PC-9 (cell line): Measurements from ENCODE around the gene SPHKAP. TPM values are rescaled to one million over a fixed set of nuclear protein-coding genes. Genes with fewer than 3 reads are reported as not detected.

ENCODE experiments used
- BruUV-seq: library from RNA; stranded (reverse); fragments of 400-500 nt; replicated peaks from 2 replicates; lab custom pipeline; 2021; lab: Mats Ljungman, UMichigan
- CTCF ChIA-PET: fragments of 300-600 bp; sonication (Branson Sonifier 250); formaldehyde crosslinking; loops from one replicate; lab custom pipeline; 2022; ENCODE audit warnings: antibody characterized with exemption; lab: Charles Lee
- POLR2A ChIA-PET: fragments of 300-600 bp; sonication (Branson Sonifier 250); formaldehyde crosslinking; loops from one replicate; lab custom pipeline; 2022; ENCODE audit warnings: antibody characterized with exemption; ENCODE audit not compliant: unreplicated experiment; lab: Charles Lee
- DNase-seq, 2 experiments: peaks; one replicate each; pipeline versions ENCODE4 v3.0.0 to v3.0.0-alpha.2; 2015 to 2022; ENCODE audit warnings: mixed read lengths in 1 of 2
- H2AFZ ChIP-seq: fragments of 200-600 bp; sonication (generic); 2 replicates; pipeline ENCODE4 v1.8.1; 2017; ENCODE audit warnings: antibody characterized with exemption
- H3F3A ChIP-seq: fragments of 200-600 bp; sonication (generic); 2 replicates; pipeline ENCODE4 v1.8.1; 2017; ENCODE audit warnings: antibody characterized with exemption, mild to moderate bottlenecking, low read depth; ENCODE audit not compliant: insufficient read depth
- H3K27ac ChIP-seq: fragments of 200-600 bp; sonication (generic); 2 replicates; pipeline ENCODE4 v1.6.1; 2016; ENCODE audit warnings: mixed run types
- H3K27me3 ChIP-seq: fragments of 200-600 bp; sonication (generic); 2 replicates; pipeline ENCODE4 v1.6.1; 2016; ENCODE audit warnings: low read depth, mixed run types; ENCODE audit not compliant: insufficient read depth
- H3K36me3 ChIP-seq: fragments of 200-600 bp; sonication (generic); 2 replicates; pipeline ENCODE4 v1.6.1; 2016; ENCODE audit warnings: low read depth, mixed run types
- H3K4me1 ChIP-seq: fragments of 200-600 bp; sonication (generic); replicated peaks from 2 replicates; pipeline ENCODE4 v1.6.1; 2016; ENCODE audit warnings: mixed run types; ENCODE audit not compliant: insufficient read depth
- H3K4me2 ChIP-seq: fragments of 200-600 bp; sonication (generic); 2 replicates; pipeline ENCODE4 v1.6.1; 2017; ENCODE audit warnings: mixed run types
- H3K4me3 ChIP-seq: fragments of 200-600 bp; sonication (generic); 2 replicates; pipeline ENCODE4 v1.6.1; 2016; ENCODE audit warnings: mixed run types
- H3K79me2 ChIP-seq: fragments of 200-600 bp; sonication (generic); 2 replicates; pipeline ENCODE4 v1.6.1; 2017; ENCODE audit warnings: low read depth, mixed run types
- H3K9me2 ChIP-seq: fragments of 200-600 bp; sonication (generic); 2 replicates; pipeline ENCODE4 v1.8.1; 2017; ENCODE audit warnings: mild to moderate bottlenecking; ENCODE audit not compliant: insufficient read depth
- H3K9me3 ChIP-seq: fragments of 200-600 bp; sonication (generic); 2 replicates; pipeline ENCODE4 v1.8.1; 2016; ENCODE audit warnings: low read depth; ENCODE audit not compliant: insufficient read depth
- H4K20me1 ChIP-seq: fragments of 200-600 bp; sonication (generic); 2 replicates; pipeline ENCODE4 v1.8.1; 2017; ENCODE audit not compliant: insufficient read depth
- EZH2 ChIP-seq: fragments of 200-600 bp; sonication (generic); IDR thresholded peaks from 2 replicates; pipeline ENCODE4 v1.8.0; 2017; ENCODE audit warnings: antibody characterized with exemption, low read depth
- intact Hi-C: fragments of 100-400 bp; cut with micrococcal nuclease; formaldehyde crosslinking; loops from one replicate; pipeline ENCODE4 v1.10.0; 2022; ENCODE audit not compliant: unreplicated experiment
- total RNA-seq: library from RNA; stranded (reverse); gene quantifications from 2 replicates; pipeline ENCODE4 v1.2.3, GENCODE V29; 2021
- TF ChIP-seq, protein P1 (sequence below): fragments of 200-600 bp; sonication (generic); conservative IDR thresholded peaks from 2 replicates; pipeline ENCODE4 v1.6.1; 2017; ENCODE audit warnings: mixed run types, antibody characterized with exemption, mild to moderate bottlenecking, moderate library complexity

The SPHKAP gene
- total RNA-seq, 1 experiment from 2014 or later: not detected

DNA sequence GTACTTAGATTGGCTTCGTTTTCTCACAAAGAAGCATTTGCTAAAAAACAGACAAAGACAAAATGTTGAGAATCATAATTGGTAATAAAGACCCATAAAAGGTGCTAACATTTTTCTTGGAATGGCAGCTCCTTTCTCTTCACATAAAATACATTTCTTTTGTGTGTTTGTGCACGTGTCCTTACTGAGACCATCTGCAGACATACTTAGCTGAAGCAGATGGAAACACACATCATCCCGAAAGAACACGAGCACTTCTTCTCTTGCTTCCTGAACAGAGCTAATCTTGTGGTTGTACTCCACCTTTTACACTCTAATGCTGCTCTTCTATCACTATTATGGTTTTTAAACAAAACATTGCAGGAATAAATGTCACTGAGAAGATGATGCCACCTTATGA is 142.5 kb downstream of the SPHKAP start:
- CTCF ChIA-PET: no interaction called here
- intact Hi-C loops: no loop called here
- DNase-seq: no peak

DNA sequence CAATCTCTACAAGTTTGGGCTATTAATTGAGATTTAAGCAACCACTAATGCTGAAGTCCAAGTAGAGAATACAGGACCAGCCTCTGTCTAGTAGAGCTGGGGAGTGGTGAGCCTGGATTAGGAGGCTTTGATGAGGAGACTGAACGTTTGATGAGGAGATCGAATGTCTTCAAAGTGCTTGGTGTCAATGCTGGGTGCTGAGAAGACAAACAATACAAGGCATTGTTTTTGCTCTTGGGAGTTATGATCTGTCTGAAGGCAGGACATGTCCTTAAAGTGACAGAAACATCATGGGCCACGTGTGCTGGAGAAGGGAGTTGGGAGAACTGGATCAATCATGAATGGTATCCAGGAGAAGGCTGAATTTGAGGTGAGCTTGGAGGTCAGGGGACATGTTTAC is 143.6 kb downstream of the SPHKAP start:
- Histone ChIP-seq H3K27me3 (no peaks in the 10 kb centered on the region), H3K4me3 (no peak overlapping the region), H2AFZ (no peak overlapping the region), H3K27ac (no peak overlapping the region), H3K9me2 (no peaks in the 10 kb centered on the region), H4K20me1 (no peaks in the 10 kb centered on the region), H3F3A (no peaks in the 10 kb centered on the region), H3K9me3 (no peaks in the 10 kb centered on the region), H3K4me2 (no peak overlapping the region), H3K79me2 (no peaks in the 10 kb centered on the region), H3K4me1 (no peaks in the 10 kb centered on the region), H3K36me3 (no peaks in the 10 kb centered on the region)
- TF ChIP-seq EZH2: no peak
- TF ChIP-seq, protein P1, sequence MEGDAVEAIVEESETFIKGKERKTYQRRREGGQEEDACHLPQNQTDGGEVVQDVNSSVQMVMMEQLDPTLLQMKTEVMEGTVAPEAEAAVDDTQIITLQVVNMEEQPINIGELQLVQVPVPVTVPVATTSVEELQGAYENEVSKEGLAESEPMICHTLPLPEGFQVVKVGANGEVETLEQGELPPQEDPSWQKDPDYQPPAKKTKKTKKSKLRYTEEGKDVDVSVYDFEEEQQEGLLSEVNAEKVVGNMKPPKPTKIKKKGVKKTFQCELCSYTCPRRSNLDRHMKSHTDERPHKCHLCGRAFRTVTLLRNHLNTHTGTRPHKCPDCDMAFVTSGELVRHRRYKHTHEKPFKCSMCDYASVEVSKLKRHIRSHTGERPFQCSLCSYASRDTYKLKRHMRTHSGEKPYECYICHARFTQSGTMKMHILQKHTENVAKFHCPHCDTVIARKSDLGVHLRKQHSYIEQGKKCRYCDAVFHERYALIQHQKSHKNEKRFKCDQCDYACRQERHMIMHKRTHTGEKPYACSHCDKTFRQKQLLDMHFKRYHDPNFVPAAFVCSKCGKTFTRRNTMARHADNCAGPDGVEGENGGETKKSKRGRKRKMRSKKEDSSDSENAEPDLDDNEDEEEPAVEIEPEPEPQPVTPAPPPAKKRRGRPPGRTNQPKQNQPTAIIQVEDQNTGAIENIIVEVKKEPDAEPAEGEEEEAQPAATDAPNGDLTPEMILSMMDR: no peak
- CTCF ChIA-PET: interaction anchor here (0.6 kb wide), 1 partner anchor 9 kb away, joined by 3 read pairs; no protein-coding TSS in a partner anchor
- no peak for DNase-seq
- no TSS peak for BruUV-seq
- intact Hi-C loops: no loop called here
- POLR2A ChIA-PET: no interaction called here

More for the DNA sequence above, 142.5 kb downstream of the SPHKAP start:
- H3K9me2 ChIP-seq: no peaks in the 10 kb centered on the region
- no peaks in the 10 kb centered on the region for H3K36me3 ChIP-seq
- no peak overlapping the region for H3K4me3 ChIP-seq
- H3F3A ChIP-seq: no peaks in the 10 kb centered on the region
- no peaks in the 10 kb centered on the region for H4K20me1 ChIP-seq
- H3K9me3 ChIP-seq: no peaks in the 10 kb centered on the region
- H2AFZ ChIP-seq: no peak overlapping the region
- no peaks in the 10 kb centered on the region for H3K27me3 ChIP-seq
- POLR2A ChIA-PET: no interaction called here
- BruUV-seq: no TSS peak
- H3K27ac ChIP-seq: no peak overlapping the region
- TF ChIP-seq, protein P1: no peak
- TF ChIP-seq EZH2: no peak
- no peaks in the 10 kb centered on the region for H3K4me1 ChIP-seq
- H3K79me2 ChIP-seq: no peaks in the 10 kb centered on the region
- H3K4me2 ChIP-seq: no peak overlapping the region

DNA sequence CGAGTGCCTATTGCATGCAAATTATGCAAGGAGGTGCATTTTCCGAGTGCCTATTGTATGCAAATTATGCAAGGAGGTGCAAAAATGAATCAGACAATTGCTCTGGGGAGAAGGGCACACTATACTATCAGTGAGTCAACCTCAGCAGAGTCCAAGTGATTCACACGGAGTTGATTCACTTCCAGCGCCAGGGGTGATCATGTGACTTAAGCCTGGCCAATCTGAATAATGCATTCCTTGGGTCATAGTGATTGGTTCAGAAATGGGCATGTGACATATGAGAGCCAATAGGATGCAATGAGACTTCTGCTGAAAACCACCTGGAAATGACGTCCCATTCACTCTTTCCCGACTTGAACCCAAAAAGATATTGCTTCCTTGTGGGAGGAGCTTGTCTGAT is 157.9 kb downstream of the SPHKAP start:
- Histone ChIP-seq H2AFZ (no peak overlapping the region), H3K4me2 (no peak overlapping the region), H3K27me3 (no peaks in the 10 kb centered on the region), H4K20me1 (no peaks in the 10 kb centered on the region), H3K9me3 (peaks cover 1% of the 10 kb centered on the region; the same call in 1 of the 2 replicates), H3F3A (no peaks in the 10 kb centered on the region), H3K4me3 (no peak overlapping the region), H3K4me1 (no peaks in the 10 kb centered on the region), H3K79me2 (no peaks in the 10 kb centered on the region), H3K36me3 (no peaks in the 10 kb centered on the region), H3K27ac (no peak overlapping the region), H3K9me2 (no peaks in the 10 kb centered on the region)
- ChIA-PET CTCF (no interaction called here), POLR2A (no interaction called here)
- TF ChIP-seq, protein P1: no peak
- no peak for DNase-seq
- no TSS peak for BruUV-seq
- intact Hi-C loops: no loop called here
